Tibial artery (tissue), 4 donors: Measurements from ENCODE around the gene FRYL.

ENCODE experiments used
- DNase-seq, 2 donors: peaks; one replicate each; pipeline ENCODE4 v3.0.0-alpha.2; 2019
- H3K27ac ChIP-seq, 2 donors: fragments of 200-600 bp; sonication (generic) in 1 of 2; 1 replicate in 1 of 2; 2 replicates in 1 of 2; pipeline ENCODE4 v1.5.1; 2018 to 2019; ENCODE audit warnings: mild to moderate bottlenecking in 1 of 2
- H3K27me3 ChIP-seq, 2 donors: fragments of 200-600 bp; sonication (generic) in 1 of 2; one replicate each; pipeline versions ENCODE4 v1.5.1 to v1.6.0; 2016 to 2019
- H3K36me3 ChIP-seq, 3 donors: fragments of 200-600 bp; sonication (generic) in 2 of 3; one replicate each; pipeline ENCODE4 v1.5.1; 2016 to 2019; ENCODE audit warnings: mild to moderate bottlenecking in 2 of 3
- H3K4me1 ChIP-seq, 4 donors: fragments of 200-600 bp; sonication (generic) in 2 of 4; 1 replicate in 3 of 4; 2 replicates in 1 of 4; pipeline ENCODE4 v1.5.1; 2016 to 2019
- H3K4me3 ChIP-seq, 2 donors: fragments of 200-600 bp; sonication (generic) in 1 of 2; 1 replicate in 1 of 2; 2 replicates in 1 of 2; pipeline ENCODE4 v1.5.1; 2018 to 2019; ENCODE audit warnings: mild to moderate bottlenecking in 2 of 2
- H3K9me3 ChIP-seq, 3 donors: fragments of 200-600 bp; sonication (generic) in 1 of 3; one replicate each; pipeline ENCODE4 v1.5.1; 2016 to 2019
- CTCF ChIP-seq, 2 experiments: fragments of 200-600 bp in 1 of 2; fragments of 450-650 bp in 1 of 2; IDR thresholded peaks; one replicate each; pipeline ENCODE4 v1.5.1; 2017 to 2019; ENCODE audit warnings: antibody characterized with exemption in 2 of 2, mild to moderate bottlenecking in 1 of 2, moderate library complexity in 1 of 2
- intact Hi-C: fragments of 100-400 bp; cut with DNase I; formaldehyde crosslinking; loops from one replicate; pipeline ENCODE4 v1.15.0; 2023; ENCODE audit warnings: low total_unique reads

FRYL gene

GRCh38 chr4:48654015-48654664, 125.9 kb downstream of the FRYL start:
- no peak for TF ChIP-seq CTCF (IDR thresholded peaks at IDR 0.05)
- peak overlapping the region in 1 of 2 donors; percentile 25 for H3K4me3 ChIP-seq

DNA sequence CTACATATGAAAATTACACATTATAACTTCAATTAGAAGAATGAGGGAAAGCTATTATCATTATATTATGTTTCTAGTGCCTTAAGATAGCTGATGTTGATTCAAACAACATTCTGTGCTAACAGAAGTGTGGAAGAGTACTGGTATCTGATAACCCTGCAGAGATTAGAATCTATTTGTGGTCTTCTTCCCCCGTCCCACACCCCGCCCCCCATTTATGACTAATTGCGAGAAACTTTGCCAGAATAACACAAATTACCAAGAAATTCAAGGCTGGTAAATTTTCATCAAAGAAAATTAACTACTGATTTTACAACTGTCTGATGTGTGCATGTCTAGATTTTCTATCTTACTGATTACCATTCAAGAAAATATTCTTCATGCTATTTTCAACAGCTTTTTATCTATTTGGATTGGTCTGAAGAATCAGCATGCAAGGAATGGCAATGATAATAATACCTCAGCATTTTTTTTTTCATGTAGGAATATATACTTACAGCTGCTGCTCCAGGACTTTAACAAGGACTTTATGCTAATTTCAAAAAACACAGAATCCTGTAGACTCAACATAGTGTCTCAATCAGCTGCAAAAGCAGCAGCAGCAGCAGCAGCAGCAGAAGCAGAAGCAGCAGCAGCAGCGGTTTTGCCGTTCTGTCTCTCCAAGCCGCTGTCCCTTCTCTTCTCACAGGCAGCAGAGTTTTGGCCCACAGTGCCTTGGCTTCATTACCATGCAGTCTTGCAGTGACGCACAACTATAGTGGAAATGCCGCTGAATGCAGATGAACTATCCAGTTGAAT, 126.7 kb downstream of the FRYL start:
- intact Hi-C loops, result no loop called here

More at GRCh38 chr4:48654015-48654664, 125.9 kb downstream of the FRYL start:
- H3K36me3 ChIP-seq, result no peaks in the 10 kb centered on the region
- DNase-seq, result no peak
- peaks cover 0 to 60% (median 26%) of the 10 kb centered on the region in 4 donors for H3K4me1 ChIP-seq
- peak overlapping the region in 1 of 2 donors; percentile 0 for H3K27ac ChIP-seq
- H3K27me3 ChIP-seq, result no peaks in the 10 kb centered on the region
- no peaks in the 10 kb centered on the region for H3K9me3 ChIP-seq
- intact Hi-C loops, result no loop called here

GRCh38 chr4:48651914-48652313, 128.2 kb downstream of the FRYL start:
- no peak overlapping the region for H3K4me3 ChIP-seq
- intact Hi-C loops, result no loop called here
- no peak overlapping the region for H3K27ac ChIP-seq
- DNase-seq, result no peak
- H3K27me3 ChIP-seq, result no peaks in the 10 kb centered on the region
- H3K9me3 ChIP-seq, result no peaks in the 10 kb centered on the region
- H3K36me3 ChIP-seq, result no peaks in the 10 kb centered on the region
- TF ChIP-seq CTCF (IDR thresholded peaks at IDR 0.05), result no peak
- H3K4me1 ChIP-seq, result peaks cover 0 to 63% (median 28%) of the 10 kb centered on the region in 4 donors

More for the DNA sequence above, 126.7 kb downstream of the FRYL start:
- no peak overlapping the region for H3K27ac ChIP-seq
- peak; percentile 39 to 68 for DNase-seq
- no peaks in the 10 kb centered on the region for H3K9me3 ChIP-seq
- peaks cover 0 to 63% (median 28%) of the 10 kb centered on the region in 4 donors for H3K4me1 ChIP-seq
- no peaks in the 10 kb centered on the region for H3K27me3 ChIP-seq
- no peaks in the 10 kb centered on the region for H3K36me3 ChIP-seq
- peak overlapping the region in 1 of 2 donors; percentile 25 for H3K4me3 ChIP-seq
- no peak for TF ChIP-seq CTCF (IDR thresholded peaks at IDR 0.05)

DNA sequence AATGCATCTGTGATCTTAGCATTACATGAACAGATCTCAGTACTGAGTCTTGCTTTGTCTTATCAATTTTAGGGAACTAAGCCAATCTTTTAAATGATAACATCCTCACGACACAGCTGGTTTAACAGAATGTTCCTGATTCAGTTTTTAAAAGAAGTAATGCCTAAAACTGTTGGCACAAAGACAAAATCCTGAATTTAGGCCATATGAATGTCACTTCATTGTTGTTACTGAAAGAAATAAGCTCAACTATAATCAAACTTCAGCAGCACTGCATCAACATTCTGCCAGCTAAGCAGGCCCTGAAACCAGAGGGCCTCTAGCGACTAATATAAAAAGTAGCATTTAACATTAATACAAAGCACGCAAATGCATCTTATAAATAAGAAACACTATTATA, 130.6 kb downstream of the FRYL start:
- no peak overlapping the region for H3K4me3 ChIP-seq
- no peaks in the 10 kb centered on the region for H3K9me3 ChIP-seq
- intact Hi-C loops, result no loop called here
- H3K27ac ChIP-seq, result no peak overlapping the region
- DNase-seq, result no peak
- H3K4me1 ChIP-seq, result peaks cover 0 to 66% (median 32%) of the 10 kb centered on the region in 4 donors
- no peaks in the 10 kb centered on the region for H3K36me3 ChIP-seq
- H3K27me3 ChIP-seq, result no peaks in the 10 kb centered on the region
- TF ChIP-seq CTCF (IDR thresholded peaks at IDR 0.05), result no peak

GRCh38 chr4:48645225-48645794, 134.8 kb downstream of the FRYL start:
- DNase-seq, result no peak
- no peak overlapping the region for H3K27ac ChIP-seq
- H3K27me3 ChIP-seq, result no peaks in the 10 kb centered on the region
- H3K4me3 ChIP-seq, result no peak overlapping the region
- no peaks in the 10 kb centered on the region for H3K36me3 ChIP-seq
- TF ChIP-seq CTCF (IDR thresholded peaks at IDR 0.05), result no peak
- H3K4me1 ChIP-seq, result peaks cover 0 to 66% (median 28%) of the 10 kb centered on the region in 4 donors
- intact Hi-C loops, result no loop called here
- no peaks in the 10 kb centered on the region for H3K9me3 ChIP-seq
